CD14-positive monocyte (primary cell): ENCODE results near the gene KDELR1. TPM values are rescaled to one million over a fixed set of nuclear protein-coding genes. Genes with fewer than 3 reads are reported as not detected.
A peak's percentile ranks its signal among the peaks of the same experiment; 100 is the strongest.

ENCODE experiments used
- DNase-seq, 3 donors: peaks; one replicate each; pipeline ENCODE4 v3.0.0-alpha.2; 2011 to 2022
- H2AFZ ChIP-seq: 2 replicates; pipeline ENCODE4 v1.6.0; 2012; ENCODE audit warnings: mild to moderate bottlenecking, low read depth, low read length, inconsistent platforms; ENCODE audit not compliant: insufficient read depth, poor library complexity, severe bottlenecking
- H3K27ac ChIP-seq, 2 donors: 1 replicate in 1 of 2; 2 replicates in 1 of 2; pipeline ENCODE4 v1.5.1; 2012 to 2013; ENCODE audit warnings: low read length in 2 of 2, control low read depth in 1 of 2, inconsistent platforms in 1 of 2, low read depth in 1 of 2, mild to moderate bottlenecking in 1 of 2
- H3K27me3 ChIP-seq, 2 donors: one replicate each; pipeline versions ENCODE4 v1.6.0 to v1.6.1; 2011 to 2013; ENCODE audit warnings: low read length in 2 of 2; ENCODE audit not compliant: control insufficient read depth in 2 of 2, insufficient read depth in 2 of 2
- H3K36me3 ChIP-seq, 2 donors: replicated peaks in 1 of 2; 1 replicate in 1 of 2; 2 replicates in 1 of 2; pipeline versions ENCODE4 v1.5.1 to v1.6.1; 2012 to 2013; ENCODE audit warnings: low read length in 2 of 2, control low read depth in 1 of 2, inconsistent platforms in 1 of 2, mild to moderate bottlenecking in 1 of 2; ENCODE audit not compliant: insufficient read depth in 2 of 2, control insufficient read depth in 1 of 2
- H3K4me1 ChIP-seq, 2 donors: 1 replicate in 1 of 2; 2 replicates in 1 of 2; pipeline versions ENCODE4 v1.5.1 to v1.6.1; 2012 to 2013; ENCODE audit warnings: low read length in 2 of 2, control low read depth in 1 of 2, inconsistent platforms in 1 of 2, mild to moderate bottlenecking in 1 of 2, moderate library complexity in 1 of 2; ENCODE audit not compliant: insufficient read depth in 2 of 2, control insufficient read depth in 1 of 2
- H3K4me2 ChIP-seq: replicated peaks from 2 replicates; pipeline ENCODE3; 2012; ENCODE audit warnings: low read length, moderate library complexity, mild to moderate bottlenecking; ENCODE audit not compliant: poor library complexity, severe bottlenecking; ENCODE audit errors: extremely low read depth
- H3K4me3 ChIP-seq, 3 experiments: fragments of 200-600 bp in 1 of 3; sonication (generic) in 1 of 3; replicated peaks in 1 of 3; 1 replicate in 2 of 3; 2 replicates in 1 of 3; pipeline ENCODE4 v1.5.1; 2011 to 2013; ENCODE audit warnings: low read length in 3 of 3, mild to moderate bottlenecking in 3 of 3, control low read depth in 2 of 3, low read depth in 2 of 3, inconsistent platforms in 1 of 3, moderate library complexity in 1 of 3
- H3K79me2 ChIP-seq: 2 replicates; pipeline ENCODE4 v1.6.0; 2012; ENCODE audit warnings: mild to moderate bottlenecking, control low read depth, inconsistent platforms, low read length, moderate library complexity; ENCODE audit not compliant: insufficient read depth
- H3K9ac ChIP-seq: 2 replicates; pipeline ENCODE4 v1.6.0; 2017; ENCODE audit warnings: low read length, mild to moderate bottlenecking; ENCODE audit not compliant: insufficient read depth, poor library complexity, severe bottlenecking
- H3K9me3 ChIP-seq, 2 donors: replicated peaks in 1 of 2; 1 replicate in 1 of 2; 2 replicates in 1 of 2; pipeline versions ENCODE4 v1.5.1 to v1.6.1; 2012 to 2013; ENCODE audit warnings: low read length in 2 of 2, control low read depth in 1 of 2; ENCODE audit not compliant: control insufficient read depth in 1 of 2, insufficient read depth in 1 of 2
- H4K20me1 ChIP-seq: 2 replicates; pipeline ENCODE4 v1.6.0; 2012; ENCODE audit warnings: mild to moderate bottlenecking, low read length, control low read depth, moderate library complexity; ENCODE audit not compliant: insufficient read depth
- H3K27ac Mint-ChIP-seq, 7 donors: one replicate each; pipeline ENCODE4 v1.8.0; 2020; ENCODE audit warnings: mild to moderate bottlenecking in 7 of 7, mixed read lengths in 7 of 7, moderate library complexity in 6 of 7, inconsistent platforms in 2 of 7
- H3K27me3 Mint-ChIP-seq, 3 donors: one replicate each; pipeline ENCODE4 v1.8.0; 2021 to 2022; ENCODE audit warnings: low read depth in 3 of 3, mild to moderate bottlenecking in 3 of 3, mixed read lengths in 3 of 3, moderate library complexity in 3 of 3, inconsistent platforms in 1 of 3
- H3K36me3 Mint-ChIP-seq, 2 donors: one replicate each; pipeline ENCODE4 v1.8.0; 2020; ENCODE audit warnings: mixed read lengths in 2 of 2, inconsistent platforms in 1 of 2, mild to moderate bottlenecking in 1 of 2
- H3K4me1 Mint-ChIP-seq: one replicate; pipeline ENCODE4 v1.8.0; 2020; ENCODE audit warnings: mild to moderate bottlenecking, mixed read lengths
- H3K4me3 Mint-ChIP-seq, 2 donors: one replicate each; pipeline ENCODE4 v1.8.0; 2020; ENCODE audit warnings: mild to moderate bottlenecking in 2 of 2, mixed read lengths in 2 of 2, moderate library complexity in 1 of 2
- H3K9me3 Mint-ChIP-seq, 7 donors: one replicate each; pipeline ENCODE4 v1.8.0; 2020 to 2022; ENCODE audit warnings: mixed read lengths in 7 of 7, mild to moderate bottlenecking in 6 of 7, moderate library complexity in 6 of 7, inconsistent platforms in 2 of 7
- WGBS: methylation state at CpG from one replicate; pipeline ENCODE4 v1.1.5; 2013; ENCODE audit warnings: missing lambda C conversion rate; ENCODE audit not compliant: insufficient coverage; 5-methylcytosine and 5-hydroxymethylcytosine counted together
- intact Hi-C, 2 donors: fragments of 100-400 bp; cut with micrococcal nuclease; formaldehyde crosslinking; loops; one replicate each; pipeline versions ENCODE4 v1.15.0 to v1.15.1; 2023
- polyA plus RNA-seq, 3 donors: library from polyadenylated mRNA; depleted of rRNA in 1 of 3; unstranded in 2 of 3; stranded (reverse) in 1 of 3; fragments of 300-500 nt in 2 of 3; fragments of >200 nt in 1 of 3; fragmentation: Illumina TruSeq in 2 of 3; gene quantifications; 1 replicate in 2 of 3; 2 replicates in 1 of 3; pipeline ENCODE4 v1.2.3, GENCODE V29; 2012 to 2021
- TF ChIP-seq, protein P1 (sequence below): fragments of 200-600 bp; IDR thresholded peaks from one replicate; pipeline ENCODE4 v1.8.0; 2022; ENCODE audit warnings: antibody characterized with exemption, mild to moderate bottlenecking

The KDELR1 gene
- polyA plus RNA-seq, 3 donors, result 42.0 to 72.0 (median 51.3) TPM

DNA sequence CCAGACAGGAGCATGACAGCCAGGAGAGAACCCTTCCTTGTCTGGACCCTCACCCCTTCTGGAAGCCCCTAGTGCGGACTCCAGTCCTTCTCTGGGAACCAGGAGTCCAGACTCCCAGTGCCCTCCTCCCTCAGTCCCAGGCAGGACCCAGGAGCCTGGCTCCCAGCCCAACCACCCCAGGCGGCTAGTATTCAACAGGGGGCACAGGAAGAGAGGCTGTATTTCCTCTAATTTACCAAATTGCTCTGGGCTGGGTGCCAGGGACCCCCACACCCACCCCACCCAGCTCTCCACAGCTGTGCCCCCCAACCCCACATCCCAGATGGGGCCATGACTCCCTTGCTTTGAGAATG is 5.4 kb upstream of the KDELR1 start:
- peaks cover 4 to 15% of the 10 kb centered on the region in 2 donors for H3K9me3 ChIP-seq
- no CpG with 5 or more reads among the region's 2 CpGs for WGBS
- H3K27ac ChIP-seq, result no peak overlapping the region
- no peak overlapping the region for H2AFZ ChIP-seq
- no peak for DNase-seq
- no peaks in the 10 kb centered on the region for H3K36me3 ChIP-seq
- H3K9ac ChIP-seq, result no peak overlapping the region
- no peaks in the 10 kb centered on the region for H3K79me2 ChIP-seq
- Mint-ChIP-seq H3K9me3 (peaks cover 4 to 51% (median 14%) of the 10 kb centered on the region in 7 donors), H3K27me3 (peaks cover 57 to 67% (median 66%) of the 10 kb centered on the region in 3 donors), H3K27ac (no peak overlapping the region), H3K4me3 (peak overlapping the region in 1 of 2 donors; percentile 95), H3K4me1 (peaks cover 41% of the 10 kb centered on the region), H3K36me3 (peaks cover 0 to 10% of the 10 kb centered on the region in 2 donors)
- H3K27me3 ChIP-seq, result peaks cover 48 to 59% of the 10 kb centered on the region in 2 donors
- intact Hi-C loops, result loop anchor here in 1 of 2 donors (10.0 kb wide), 1 partner anchor 48 kb away; the partner anchor contains the start of gene GRWD1
- peaks cover 35 to 45% of the 10 kb centered on the region in 2 donors for H3K4me1 ChIP-seq
- TF ChIP-seq, protein P1, sequence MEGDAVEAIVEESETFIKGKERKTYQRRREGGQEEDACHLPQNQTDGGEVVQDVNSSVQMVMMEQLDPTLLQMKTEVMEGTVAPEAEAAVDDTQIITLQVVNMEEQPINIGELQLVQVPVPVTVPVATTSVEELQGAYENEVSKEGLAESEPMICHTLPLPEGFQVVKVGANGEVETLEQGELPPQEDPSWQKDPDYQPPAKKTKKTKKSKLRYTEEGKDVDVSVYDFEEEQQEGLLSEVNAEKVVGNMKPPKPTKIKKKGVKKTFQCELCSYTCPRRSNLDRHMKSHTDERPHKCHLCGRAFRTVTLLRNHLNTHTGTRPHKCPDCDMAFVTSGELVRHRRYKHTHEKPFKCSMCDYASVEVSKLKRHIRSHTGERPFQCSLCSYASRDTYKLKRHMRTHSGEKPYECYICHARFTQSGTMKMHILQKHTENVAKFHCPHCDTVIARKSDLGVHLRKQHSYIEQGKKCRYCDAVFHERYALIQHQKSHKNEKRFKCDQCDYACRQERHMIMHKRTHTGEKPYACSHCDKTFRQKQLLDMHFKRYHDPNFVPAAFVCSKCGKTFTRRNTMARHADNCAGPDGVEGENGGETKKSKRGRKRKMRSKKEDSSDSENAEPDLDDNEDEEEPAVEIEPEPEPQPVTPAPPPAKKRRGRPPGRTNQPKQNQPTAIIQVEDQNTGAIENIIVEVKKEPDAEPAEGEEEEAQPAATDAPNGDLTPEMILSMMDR, result no peak
- no peak overlapping the region for H3K4me2 ChIP-seq
- no peak overlapping the region for H3K4me3 ChIP-seq
- no peaks in the 10 kb centered on the region for H4K20me1 ChIP-seq

DNA sequence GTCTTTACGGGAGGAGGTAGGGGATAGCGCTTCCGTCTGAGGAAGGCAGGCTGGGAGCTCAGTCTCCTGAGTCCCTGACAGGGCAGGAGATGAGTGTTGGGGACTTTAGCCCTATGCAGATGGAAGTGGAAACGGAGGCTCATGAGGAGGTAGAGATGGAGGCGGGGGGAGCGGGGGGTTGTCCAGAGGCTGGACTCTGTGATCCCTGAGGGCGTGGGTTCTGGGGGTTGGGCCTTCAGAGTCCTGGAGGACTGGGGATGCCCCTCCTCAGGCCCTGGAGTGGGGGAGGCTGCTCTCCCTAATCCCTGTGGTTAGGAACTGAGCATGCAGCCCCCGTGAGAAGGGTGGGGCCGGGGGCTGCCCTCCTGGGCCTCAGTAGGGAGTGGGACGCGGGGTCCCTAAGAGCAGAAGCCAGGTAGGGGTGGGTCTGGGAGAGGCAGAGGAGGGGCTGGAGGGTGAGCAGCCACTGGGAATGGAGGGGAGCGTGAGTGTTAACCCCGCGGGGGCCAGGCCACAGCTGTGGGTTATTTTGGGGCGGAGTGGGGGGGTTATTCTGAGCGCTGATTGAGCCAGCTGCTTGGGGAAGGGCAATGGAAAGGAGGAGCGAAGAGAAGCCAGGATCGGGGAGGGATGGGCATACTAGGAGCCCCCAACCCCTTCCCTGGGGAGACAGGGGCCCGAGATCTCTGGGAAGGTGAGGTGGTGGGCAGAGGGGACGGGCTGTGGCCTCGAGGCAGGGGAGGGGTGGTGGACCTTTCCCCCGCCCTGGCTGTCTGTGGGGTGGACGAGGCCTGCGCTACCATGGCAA is 4.9 kb upstream of the KDELR1 start:
- Histone ChIP-seq H3K9ac (no peak overlapping the region), H3K79me2 (peaks cover 2% of the 10 kb centered on the region), H3K9me3 (peaks cover 4 to 15% of the 10 kb centered on the region in 2 donors), H4K20me1 (no peaks in the 10 kb centered on the region), H3K4me3 (no peak overlapping the region), H3K4me2 (no peak overlapping the region), H3K36me3 (no peaks in the 10 kb centered on the region), H2AFZ (no peak overlapping the region), H3K4me1 (peaks cover 38 to 45% of the 10 kb centered on the region in 2 donors), H3K27ac (no peak overlapping the region), H3K27me3 (peaks cover 48 to 59% of the 10 kb centered on the region in 2 donors)
- H3K27me3 Mint-ChIP-seq, result peaks cover 57 to 69% (median 68%) of the 10 kb centered on the region in 3 donors
- no peak for DNase-seq
- TF ChIP-seq, protein P1, result no peak
- 57% methylated on average over 20 of the region's 24 CpGs for WGBS
- H3K4me3 Mint-ChIP-seq, result peak overlapping the region in 1 of 2 donors; percentile 80
- peak overlapping the region in 1 of 7 donors; percentile 80 for H3K27ac Mint-ChIP-seq
- intact Hi-C loops, result loop anchor here in 1 of 2 donors (10.0 kb wide), 1 partner anchor 49 kb away; the partner anchor contains the start of gene GRWD1
- H3K9me3 Mint-ChIP-seq, result peaks cover 4 to 52% (median 14%) of the 10 kb centered on the region in 7 donors
- peaks cover 0 to 10% of the 10 kb centered on the region in 2 donors for H3K36me3 Mint-ChIP-seq
- H3K4me1 Mint-ChIP-seq, result peaks cover 41% of the 10 kb centered on the region
